ENCODE data around the gene GOLGA8B.
"Not testable (repeated sequence)": the region's sequence is repeated elsewhere in the genome, so short reads cannot be mapped to it uniquely, and the experiment has no call there.

Gene GOLGA8B

DNA sequence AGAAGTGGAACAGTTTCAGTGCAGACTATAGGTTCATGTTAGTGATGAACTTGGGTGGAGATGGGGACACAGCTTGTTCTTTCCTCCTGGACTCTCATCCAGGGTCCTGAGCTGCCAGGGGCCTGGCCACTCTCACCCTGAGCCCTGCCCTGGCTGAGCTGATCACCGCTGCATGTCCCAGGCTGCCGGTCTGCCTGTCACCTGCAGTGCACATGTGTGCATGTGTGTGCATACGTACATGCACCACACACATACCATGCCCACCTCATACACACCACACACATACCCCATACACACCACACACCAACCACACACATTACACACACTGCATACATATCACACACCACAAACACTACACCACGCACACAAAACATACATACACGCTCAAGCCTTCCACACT lies 29.3 kb downstream of the GOLGA8B start:
- not testable (repeated sequence) for H3K27me3 ChIP-seq, H3K36me3 ChIP-seq, H3K9me3 ChIP-seq, H4K20me1 ChIP-seq, H3K27ac ChIP-seq, H3K4me2 ChIP-seq, H3K4me1 ChIP-seq, H3K9ac ChIP-seq, H3K4me3 ChIP-seq

DNA sequence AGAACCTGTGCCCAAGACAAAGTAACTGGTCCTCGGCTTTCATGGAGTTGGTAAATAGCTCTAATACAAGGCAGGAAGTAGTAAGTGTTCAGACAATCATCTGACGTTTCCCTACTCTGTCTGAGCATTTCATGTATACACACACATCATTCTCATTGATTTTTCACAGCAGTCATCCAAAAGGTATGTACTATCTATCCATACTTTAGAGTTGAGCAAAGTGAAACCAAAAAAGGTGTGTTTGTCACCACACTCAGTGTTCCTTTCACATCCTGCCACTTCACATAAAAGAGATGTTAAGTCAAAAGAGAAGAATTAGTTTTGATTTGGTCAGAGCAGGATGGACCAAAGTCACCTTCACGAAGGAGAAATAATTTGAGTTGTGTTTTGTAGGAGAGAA lies 33.3 kb downstream of the GOLGA8B start:
- H3K4me2 ChIP-seq, H3K4me3 ChIP-seq, H3K27me3 ChIP-seq, H4K20me1 ChIP-seq, H3K27ac ChIP-seq, H3K9me3 ChIP-seq, H3K36me3 ChIP-seq, H3K9ac ChIP-seq, H3K4me1 ChIP-seq: not testable (repeated sequence)

DNA sequence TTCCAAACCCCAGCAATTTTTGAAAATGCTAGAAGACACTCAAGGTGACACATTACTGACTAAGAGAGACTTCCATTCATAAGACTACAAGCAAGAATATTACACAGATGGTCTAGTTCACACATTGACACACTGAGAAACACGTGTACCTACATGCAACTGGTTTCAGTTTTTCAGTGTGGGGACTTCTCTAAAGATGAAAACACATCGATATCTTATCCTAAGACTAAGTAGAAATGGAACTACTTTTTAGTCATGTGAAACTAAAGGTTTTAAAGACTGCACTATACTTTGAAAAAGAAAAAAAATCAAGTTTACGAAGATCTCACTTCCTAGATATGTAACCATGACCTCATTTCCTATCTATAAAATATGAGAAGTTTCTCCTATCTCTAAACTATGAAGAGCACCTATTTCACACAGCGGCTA lies 34.1 kb downstream of the GOLGA8B start:
- not testable (repeated sequence) for H3K27me3 ChIP-seq, H3K9me3 ChIP-seq, H3K9ac ChIP-seq, H3K4me1 ChIP-seq, H4K20me1 ChIP-seq, H3K4me3 ChIP-seq, H3K27ac ChIP-seq, H3K4me2 ChIP-seq, H3K36me3 ChIP-seq

DNA sequence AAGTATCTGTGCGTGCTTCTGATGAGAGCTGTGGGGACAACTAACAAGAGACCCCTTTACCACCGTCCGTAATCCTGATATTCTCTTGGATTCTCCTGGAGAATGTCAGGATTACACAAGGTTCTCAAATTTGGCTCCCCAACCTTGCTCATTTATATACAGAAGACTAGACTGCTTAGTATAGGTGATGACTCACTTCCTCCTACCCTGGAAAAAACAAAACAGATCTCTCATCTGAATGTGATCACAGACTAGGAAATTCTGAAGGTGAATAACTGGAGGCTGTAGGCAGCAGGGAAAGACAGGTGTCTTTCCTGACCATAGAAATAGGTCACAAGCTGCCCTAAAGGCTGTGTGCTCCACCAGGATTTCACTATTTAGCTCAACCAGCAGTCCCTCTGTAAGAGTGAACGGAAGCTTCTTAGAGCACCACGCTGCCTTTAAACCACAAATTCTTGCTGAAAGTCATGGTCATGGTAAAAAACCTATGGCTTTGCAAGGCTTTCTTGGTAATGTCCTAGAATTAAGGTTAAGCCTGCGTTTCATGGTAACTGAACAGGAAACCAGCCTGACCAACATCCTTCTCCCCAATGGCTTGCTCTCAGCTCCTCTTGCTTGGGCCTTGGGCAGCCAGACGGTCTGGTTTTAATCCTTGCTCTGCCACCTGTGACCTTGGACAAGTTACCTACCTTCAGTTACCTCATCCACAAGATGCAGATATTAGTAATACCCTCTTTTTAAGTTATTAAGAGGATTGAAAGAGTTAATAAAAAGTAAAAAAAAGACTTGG lies 39.4 kb downstream of the GOLGA8B start:
- H3K4me3 ChIP-seq, H3K4me2 ChIP-seq, H3K9ac ChIP-seq, H3K27me3 ChIP-seq, H4K20me1 ChIP-seq, H3K4me1 ChIP-seq, H3K36me3 ChIP-seq, H3K27ac ChIP-seq, H3K9me3 ChIP-seq: not testable (repeated sequence)

DNA sequence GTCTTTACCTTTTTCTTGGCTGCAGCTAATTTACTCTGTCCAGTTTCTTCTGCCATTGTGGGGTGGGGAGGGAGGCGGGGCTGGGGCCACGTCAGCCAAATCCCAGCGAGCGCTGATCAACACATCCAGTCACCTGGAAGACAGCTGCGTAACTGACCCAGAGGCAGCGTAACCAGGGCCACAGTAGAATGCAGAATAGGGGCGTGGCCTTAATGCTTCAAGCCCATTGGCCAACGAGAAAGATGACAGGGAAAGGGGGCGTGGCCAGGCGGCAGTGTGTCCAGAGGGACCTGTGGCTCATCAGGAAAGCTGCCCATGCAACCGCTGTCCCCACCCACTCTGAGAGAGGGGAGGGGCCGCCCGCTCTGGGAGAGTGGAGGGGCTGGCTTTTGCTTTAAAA lies 47.6 kb downstream of the GOLGA8B start:
- not testable (repeated sequence) for H4K20me1 ChIP-seq, H3K27ac ChIP-seq, H3K9me3 ChIP-seq, H3K27me3 ChIP-seq, H3K4me2 ChIP-seq, H3K9ac ChIP-seq, H3K4me3 ChIP-seq, H3K4me1 ChIP-seq, H3K36me3 ChIP-seq

Data from BLaER1 (cell line).